ENCODE results near the gene SYT7. TPM values are rescaled to one million over a fixed set of nuclear protein-coding genes. Genes with fewer than 3 reads are reported as not detected.
"Not testable (repeated sequence)": the region's sequence is repeated elsewhere in the genome, so short reads cannot be mapped to it uniquely, and the experiment has no call there.

The SYT7 gene
- total RNA-seq, 4 donors from 2014 or later = 1.5 to 7.5 (median 5.1) TPM

DNA sequence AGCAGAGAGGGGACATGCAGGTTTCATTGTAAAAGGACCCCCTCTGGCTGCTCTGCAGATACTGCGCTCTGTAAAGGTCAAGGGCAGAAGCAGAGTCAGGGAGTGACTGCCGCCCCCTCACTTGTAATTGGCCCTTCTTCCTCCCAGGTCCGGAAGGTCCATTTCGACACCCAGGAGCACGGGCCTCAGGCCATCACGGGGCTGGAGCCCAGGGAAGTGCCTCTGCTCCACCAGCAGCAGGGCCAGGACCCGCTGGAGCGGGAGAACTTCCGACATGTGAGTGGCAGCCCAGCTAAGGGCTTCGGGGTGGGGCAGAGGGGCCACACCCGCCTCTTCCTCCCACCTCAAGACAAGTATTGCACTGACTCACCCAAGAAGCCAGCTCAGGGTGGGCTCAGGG lies 96.3 kb downstream of the SYT7 start:
- TF ChIP-seq CTCF (IDR thresholded peaks at IDR 0.05) (no peak), POLR2A (IDR thresholded peaks at IDR 0.05) (no peak)
- WGBS, 2 donors = 75 to 88% methylated on average over 8 to 10 of the region's 11 CpGs
- DNase-seq (ENCODE audit: low spot score in 2 of 2) = no peak
- intact Hi-C loops (cut with DNase I; ENCODE audit: low total_unique reads) = no loop called here
- no peak overlapping the region for H3K4me3 ChIP-seq (ENCODE audit: low read depth, poor library complexity, severe bottlenecking)

DNA sequence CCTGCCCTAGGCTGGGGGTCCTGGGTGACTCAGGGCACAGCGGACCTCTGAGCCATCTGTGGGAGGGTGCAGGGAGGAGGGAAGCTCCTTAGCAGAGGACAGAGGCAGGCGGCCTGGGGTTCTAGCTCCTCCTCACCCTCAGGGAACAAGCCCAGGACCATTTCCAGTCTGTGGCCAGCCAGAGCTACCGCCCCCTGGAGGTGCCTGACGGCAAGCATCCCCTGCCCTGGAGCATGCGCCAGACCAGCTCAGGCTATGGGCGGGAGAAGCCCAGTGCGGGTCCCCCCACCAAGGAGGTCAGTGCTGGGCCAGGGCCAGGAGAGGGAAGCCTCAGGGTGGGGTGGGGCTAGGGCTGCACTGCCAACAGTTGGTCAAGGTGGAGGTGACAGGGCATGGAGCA lies 98.4 kb downstream of the SYT7 start:
- no peak overlapping the region for H3K4me3 ChIP-seq (ENCODE audit: low read depth, poor library complexity, severe bottlenecking)
- WGBS, 2 donors = 20 to 41% methylated on average over 4 to 5 of the region's 7 CpGs
- intact Hi-C loops (cut with DNase I; ENCODE audit: low total_unique reads) = no loop called here
- TF ChIP-seq POLR2A (IDR thresholded peaks at IDR 0.05) (no peak), CTCF (IDR thresholded peaks at IDR 0.05) (no peak)
- DNase-seq (ENCODE audit: low spot score in 2 of 2) = no peak

DNA sequence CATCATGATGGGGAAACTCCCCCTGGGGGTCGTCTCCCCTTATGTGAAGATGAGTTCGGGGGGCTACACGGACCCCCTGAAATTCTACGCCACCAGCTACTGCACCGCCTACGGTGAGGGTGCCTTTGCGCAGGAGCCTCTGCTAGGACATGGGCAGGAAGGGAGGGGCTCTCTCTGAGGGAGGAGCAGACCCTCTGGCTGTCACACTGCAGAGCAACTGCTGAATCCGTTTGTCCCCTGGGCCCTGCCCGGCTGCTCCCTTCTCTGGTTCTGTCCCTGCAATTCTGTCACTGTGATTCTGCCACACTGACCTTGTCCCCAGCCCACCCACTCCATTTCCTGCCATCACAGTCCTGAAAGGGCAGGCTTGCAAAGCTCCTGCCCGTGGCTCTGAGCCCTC lies 99.1 kb downstream of the SYT7 start:
- H3K4me3 ChIP-seq (ENCODE audit: low read depth, poor library complexity, severe bottlenecking) = no peak overlapping the region
- intact Hi-C loops (cut with DNase I; ENCODE audit: low total_unique reads) = no loop called here
- WGBS, 2 donors = 59 to 64% methylated on average over 9 to 10 of the region's 10 CpGs
- DNase-seq (ENCODE audit: low spot score in 2 of 2) = no peak
- TF ChIP-seq CTCF (IDR thresholded peaks at IDR 0.05) (no peak), POLR2A (IDR thresholded peaks at IDR 0.05) (no peak)

DNA sequence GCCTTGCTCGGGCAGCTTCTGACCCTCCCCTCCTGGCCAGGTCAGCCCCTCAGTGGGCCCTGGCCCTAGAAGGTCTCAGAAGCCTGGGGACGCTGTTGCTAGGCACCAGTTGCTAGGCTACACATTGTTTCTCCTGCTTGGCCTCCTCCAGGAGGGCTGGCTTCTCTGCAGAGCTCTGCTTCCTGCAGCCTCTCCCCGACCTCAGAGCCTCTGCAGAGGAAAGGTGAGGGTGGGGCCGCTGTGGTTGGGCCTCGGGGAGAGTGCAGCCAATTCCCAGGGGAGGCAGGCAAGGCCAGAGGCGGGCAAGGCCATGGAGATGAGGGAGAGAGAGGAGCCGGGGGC lies 99.9 kb downstream of the SYT7 start:
- intact Hi-C loops (cut with DNase I; ENCODE audit: low total_unique reads) = no loop called here
- H3K4me3 ChIP-seq (ENCODE audit: low read depth, poor library complexity, severe bottlenecking) = no peak overlapping the region
- 35 to 48% methylated on average over 6 to 7 of the region's 7 CpGs for WGBS, 2 donors
- TF ChIP-seq POLR2A (IDR thresholded peaks at IDR 0.05) = no peak
- no peak for TF ChIP-seq CTCF (IDR thresholded peaks at IDR 0.05)
- no peak for DNase-seq (ENCODE audit: low spot score in 2 of 2)

DNA sequence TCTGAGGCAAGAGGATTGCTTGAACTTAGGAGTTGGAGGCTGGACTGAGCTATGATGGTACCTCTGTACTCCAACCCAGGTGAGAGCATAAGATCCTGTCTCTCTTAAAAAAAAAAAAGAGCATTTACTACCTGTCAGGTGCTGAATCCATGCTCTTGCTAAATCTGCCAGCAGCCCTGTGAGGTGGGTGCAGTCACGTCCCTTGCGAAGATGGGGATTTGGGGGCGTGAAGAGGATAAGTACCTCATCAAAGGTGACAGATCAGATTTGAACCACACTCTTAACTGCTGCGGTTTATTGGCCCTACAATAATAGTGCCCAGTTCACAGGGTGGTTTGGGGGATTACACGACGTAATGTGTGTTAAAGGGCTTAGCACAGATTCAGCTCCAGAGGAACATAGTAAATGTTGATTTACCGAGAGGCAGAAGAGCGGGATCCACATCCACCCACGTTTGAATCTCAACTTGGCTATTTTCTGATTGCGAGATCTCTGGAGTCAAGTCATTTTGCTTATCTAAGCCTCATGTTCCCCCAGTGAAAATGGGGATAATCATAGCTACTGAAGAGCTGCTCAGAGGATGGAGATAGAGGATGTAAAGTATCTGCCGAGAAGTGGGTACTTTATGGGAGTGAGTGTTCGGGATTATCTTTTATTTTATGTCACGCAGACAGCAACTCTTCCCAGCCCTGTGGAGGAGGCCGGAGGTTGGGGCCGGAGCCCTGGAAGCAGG lies 100.4 kb downstream of the SYT7 start:
- intact Hi-C loops (cut with DNase I; ENCODE audit: low total_unique reads) = no loop called here
- 82 to 83% methylated on average over 15 of the region's 15 CpGs for WGBS, 2 donors
- no peak overlapping the region for H3K4me3 ChIP-seq (ENCODE audit: low read depth, poor library complexity, severe bottlenecking)
- TF ChIP-seq CTCF (IDR thresholded peaks at IDR 0.05) = no peak
- TF ChIP-seq POLR2A (IDR thresholded peaks at IDR 0.05) = no peak
- DNase-seq (ENCODE audit: low spot score in 2 of 2) = no peak

DNA sequence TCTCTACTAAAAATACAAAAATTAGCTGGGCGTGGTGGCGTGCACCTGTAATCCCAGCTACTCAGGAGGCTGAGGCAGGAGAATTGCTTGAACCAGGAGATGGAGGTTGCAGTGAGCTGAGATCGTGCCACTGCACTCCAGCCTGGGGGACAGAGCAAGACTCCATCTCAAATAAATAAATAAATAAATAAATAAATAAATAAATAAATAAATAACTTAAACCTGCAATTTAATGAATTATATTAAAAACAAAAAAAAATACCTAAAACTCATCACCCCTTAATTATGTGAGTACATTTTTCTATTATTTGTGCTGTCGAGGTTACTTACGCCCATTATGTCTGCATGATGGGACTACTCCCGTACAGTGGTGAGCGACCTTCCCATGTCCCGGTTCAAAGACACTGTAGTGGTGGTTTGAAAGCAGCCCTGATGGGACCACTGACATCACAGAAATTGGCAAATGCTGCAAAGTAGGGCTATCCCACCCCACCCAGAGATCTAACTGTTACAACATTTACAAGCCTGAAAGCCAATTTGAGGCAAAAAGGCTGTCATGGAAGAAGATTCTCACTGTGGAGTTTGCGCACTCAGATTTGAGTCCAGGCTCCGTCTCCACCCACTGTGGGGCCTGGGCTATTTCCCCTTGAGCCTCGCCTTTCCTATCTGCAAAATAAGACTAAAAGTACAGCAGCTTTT lies 101.4 kb downstream of the SYT7 start:
- WGBS, 2 donors = 91 to 92% methylated on average over 11 of the region's 11 CpGs
- H3K4me3 ChIP-seq (ENCODE audit: low read depth, poor library complexity, severe bottlenecking); DNase-seq (ENCODE audit: low spot score in 2 of 2): not testable (repeated sequence)
- intact Hi-C loops (cut with DNase I; ENCODE audit: low total_unique reads) = loop anchor here (10.0 kb wide), 1 partner anchor 155 kb away; no protein-coding TSS in a partner anchor

Measured in lower leg skin (tissue), 4 donors.